Activated naive CD4-positive, alpha-beta T cell treated with anti-CD3 and anti-CD28 coated beads, Interleukin-2, amount 50 U/mL, for 24 hours (primary cell): Measurements from ENCODE around the gene RGSL1.
"Not testable (repeated sequence)": the region's sequence is repeated elsewhere in the genome, so short reads cannot be mapped to it uniquely, and the experiment has no call there.

Experiments used
- H3K27ac Mint-ChIP-seq: one replicate; pipeline ENCODE4 v1.8.0; 2021; ENCODE audit warnings: mild to moderate bottlenecking, mixed read lengths
- H3K27me3 Mint-ChIP-seq: one replicate; pipeline ENCODE4 v1.8.0; 2021; ENCODE audit warnings: mixed read lengths
- H3K36me3 Mint-ChIP-seq: one replicate; pipeline ENCODE4 v1.8.0; 2021; ENCODE audit warnings: mixed read lengths
- H3K4me1 Mint-ChIP-seq: one replicate; pipeline ENCODE4 v1.8.0; 2021; ENCODE audit warnings: mixed read lengths
- H3K4me3 Mint-ChIP-seq: one replicate; pipeline ENCODE4 v1.8.0; 2021; ENCODE audit warnings: mild to moderate bottlenecking, mixed read lengths
- H3K9me3 Mint-ChIP-seq: one replicate; pipeline ENCODE4 v1.8.0; 2021; ENCODE audit warnings: mixed read lengths

The RGSL1 gene

DNA sequence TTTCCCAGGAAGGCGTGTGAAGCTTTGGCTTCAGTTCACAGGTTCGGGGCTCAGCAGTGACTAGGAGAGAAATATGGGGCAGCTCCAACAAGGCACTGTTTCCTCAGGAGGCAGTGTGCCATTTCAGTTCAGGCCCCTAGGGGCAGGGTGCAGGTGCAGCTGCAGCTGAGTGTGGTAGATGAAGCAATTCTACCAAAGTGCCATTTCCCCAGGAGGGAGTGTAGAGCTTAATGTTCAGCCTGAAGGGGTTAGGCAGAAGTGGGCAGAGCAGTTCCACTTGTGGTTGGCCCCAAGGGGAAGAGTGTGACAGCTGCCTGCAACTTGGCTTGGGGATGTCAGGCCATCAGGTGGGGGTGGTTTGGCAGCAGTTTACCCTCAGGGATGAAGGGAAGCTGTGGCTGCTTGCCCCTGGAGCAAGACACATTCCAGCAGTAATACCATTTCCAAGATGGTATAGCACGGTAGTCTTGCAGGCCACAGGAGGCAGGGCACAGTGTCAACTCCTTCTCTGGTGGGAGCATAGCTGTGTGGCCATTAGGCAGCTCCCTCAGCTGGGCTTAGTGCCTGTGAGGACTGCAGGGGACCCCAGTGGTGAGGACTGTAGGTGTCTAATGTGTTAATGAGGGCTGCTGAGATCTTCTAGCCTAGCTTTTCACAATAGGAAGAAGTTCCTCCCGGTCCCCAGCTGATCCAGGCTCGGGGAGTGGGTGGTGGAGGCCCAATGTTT, 34.7 kb downstream of the RGSL1 start:
- peaks cover 3% of the 10 kb centered on the region for H3K9me3 Mint-ChIP-seq
- H3K4me3 Mint-ChIP-seq, result no peak overlapping the region
- H3K27ac Mint-ChIP-seq, result no peak overlapping the region

DNA sequence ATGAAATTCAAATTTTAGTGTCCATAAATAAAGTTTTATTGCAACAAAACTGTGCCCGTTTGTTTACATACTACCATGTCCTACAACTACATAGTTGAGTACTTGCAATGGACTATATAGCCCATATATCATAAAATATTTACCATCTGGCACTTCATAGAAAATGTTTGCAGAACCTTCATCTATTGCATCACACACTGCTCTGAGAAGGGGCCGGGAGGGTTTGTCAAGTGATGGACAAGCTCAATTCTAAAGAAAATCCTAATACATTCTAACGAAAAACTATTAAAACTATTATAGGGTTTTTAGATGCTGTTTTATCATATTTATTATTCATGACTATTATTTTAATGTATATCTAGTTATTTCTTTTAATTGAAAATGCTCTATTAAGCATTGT, 35.9 kb downstream of the RGSL1 start:
- Mint-ChIP-seq H3K4me1 (no peaks in the 10 kb centered on the region), H3K27ac (no peak overlapping the region), H3K27me3 (peaks cover 6% of the 10 kb centered on the region), H3K9me3 (no peaks in the 10 kb centered on the region), H3K4me3 (no peak overlapping the region), H3K36me3 (no peaks in the 10 kb centered on the region)

More for the DNA sequence above, 34.7 kb downstream of the RGSL1 start:
- Mint-ChIP-seq H3K36me3 (no peaks in the 10 kb centered on the region), H3K27me3 (peaks cover 10% of the 10 kb centered on the region), H3K4me1 (no peaks in the 10 kb centered on the region)

DNA sequence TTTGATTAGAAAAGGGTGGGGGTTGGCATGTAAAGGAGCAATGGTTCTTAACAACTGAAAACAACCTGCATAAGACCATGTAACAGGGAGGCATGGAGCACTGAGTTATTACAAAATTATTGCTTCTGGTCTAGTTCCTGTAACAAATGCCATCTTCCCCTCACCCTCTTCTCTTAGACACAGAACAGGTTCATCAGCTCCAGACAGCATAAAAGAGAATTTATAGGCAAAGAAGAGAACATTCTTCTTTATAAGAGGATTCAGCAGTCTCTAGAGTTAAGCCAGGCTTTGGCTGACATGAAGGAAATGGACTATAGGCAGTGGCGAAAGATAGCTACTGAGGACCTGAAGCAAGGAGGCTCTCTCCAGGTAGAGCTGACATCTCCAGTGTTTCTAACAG, 38.9 kb downstream of the RGSL1 start:
- no peak overlapping the region for H3K4me3 Mint-ChIP-seq
- H3K27me3 Mint-ChIP-seq, result peaks cover 4% of the 10 kb centered on the region
- H3K36me3 Mint-ChIP-seq, result no peaks in the 10 kb centered on the region
- no peak overlapping the region for H3K27ac Mint-ChIP-seq
- no peaks in the 10 kb centered on the region for H3K9me3 Mint-ChIP-seq
- H3K4me1 Mint-ChIP-seq, result no peaks in the 10 kb centered on the region

DNA sequence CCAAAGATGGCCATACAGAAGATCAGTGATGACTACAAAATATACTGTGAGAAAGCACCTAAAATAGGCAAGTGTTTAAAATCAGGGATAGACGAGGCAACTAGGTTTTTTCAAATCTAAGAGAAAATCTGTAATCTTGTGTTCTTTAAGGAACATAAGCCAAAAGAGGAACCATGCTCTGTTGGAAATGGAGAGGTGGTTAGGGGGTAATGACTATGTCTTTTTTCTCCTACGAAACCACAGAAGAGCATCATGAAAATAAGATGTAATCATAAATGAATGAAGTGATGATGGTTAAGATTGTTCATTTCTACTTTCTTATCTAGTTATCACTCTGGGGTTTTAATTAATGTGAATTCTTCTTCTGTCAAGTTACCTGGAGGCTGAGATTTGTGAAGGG, 43.1 kb downstream of the RGSL1 start:
- H3K9me3 Mint-ChIP-seq, result no peaks in the 10 kb centered on the region
- H3K4me3 Mint-ChIP-seq, result no peak overlapping the region
- H3K27me3 Mint-ChIP-seq, result peaks cover 4% of the 10 kb centered on the region
- H3K27ac Mint-ChIP-seq, result no peak overlapping the region
- H3K4me1 Mint-ChIP-seq, result no peaks in the 10 kb centered on the region
- no peaks in the 10 kb centered on the region for H3K36me3 Mint-ChIP-seq

DNA sequence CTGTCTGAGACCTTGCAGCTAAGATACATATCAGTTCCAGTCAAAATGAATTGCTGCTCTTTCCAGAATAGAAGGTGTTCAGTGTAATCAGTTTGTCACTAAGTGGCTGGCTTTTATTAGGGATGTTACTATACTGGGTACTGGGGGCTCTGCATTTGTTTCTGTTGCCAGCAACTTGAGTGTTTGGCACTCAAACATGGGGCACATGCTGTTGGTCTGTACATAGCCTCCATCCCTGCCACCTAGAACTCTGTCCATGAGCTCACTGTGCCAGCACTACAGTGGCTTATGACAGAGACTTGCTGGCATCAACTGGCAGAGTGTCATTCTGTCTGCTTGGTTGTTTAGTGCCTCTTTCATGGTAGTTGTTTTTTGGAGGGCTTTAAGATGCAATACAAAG, 45.1 kb downstream of the RGSL1 start:
- no peaks in the 10 kb centered on the region for H3K4me1 Mint-ChIP-seq
- no peak overlapping the region for H3K27ac Mint-ChIP-seq
- no peak overlapping the region for H3K4me3 Mint-ChIP-seq
- H3K9me3 Mint-ChIP-seq, result no peaks in the 10 kb centered on the region
- H3K27me3 Mint-ChIP-seq, result peaks cover 1% of the 10 kb centered on the region
- no peaks in the 10 kb centered on the region for H3K36me3 Mint-ChIP-seq

DNA sequence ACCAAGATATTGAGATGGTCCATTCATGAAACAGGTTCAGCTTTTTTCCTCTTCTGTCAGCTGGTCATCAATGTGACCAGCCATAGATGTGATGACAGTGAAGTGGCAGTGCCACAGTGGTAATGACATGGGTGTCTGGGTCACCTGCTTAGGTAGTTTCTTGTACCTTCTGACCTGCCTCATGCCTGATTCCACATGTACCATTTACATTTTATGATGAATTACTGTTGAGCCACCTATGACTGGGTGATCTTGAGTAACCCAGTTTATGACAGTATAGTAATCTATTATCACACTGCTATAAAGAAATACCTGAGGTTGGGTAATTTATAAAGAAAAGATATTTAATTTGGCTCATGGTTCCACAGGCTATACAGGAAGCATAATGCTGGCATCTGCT, 45.7 kb downstream of the RGSL1 start:
- Mint-ChIP-seq H3K27ac (no peak overlapping the region), H3K9me3 (no peaks in the 10 kb centered on the region), H3K36me3 (no peaks in the 10 kb centered on the region), H3K27me3 (peaks cover 1% of the 10 kb centered on the region), H3K4me3 (no peak overlapping the region), H3K4me1 (no peaks in the 10 kb centered on the region)

DNA sequence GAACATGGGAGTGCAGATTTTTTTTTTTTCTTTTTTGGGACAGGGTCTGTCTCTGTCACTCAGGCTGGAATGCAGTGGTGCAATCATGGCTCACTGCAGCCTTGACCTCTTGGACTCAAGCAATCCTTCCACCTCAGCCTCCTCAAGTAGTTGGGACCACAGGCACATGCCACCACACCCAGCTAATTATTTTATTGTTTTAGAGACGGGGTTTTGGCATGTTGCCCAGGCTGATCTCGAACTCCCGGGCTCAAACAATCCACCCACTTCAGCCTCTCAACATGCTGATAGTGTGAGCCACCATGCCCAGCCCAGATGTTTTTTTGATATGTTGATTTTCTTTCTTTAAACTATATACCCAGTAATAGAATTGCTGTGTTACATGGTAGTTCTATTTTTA, 57.7 kb downstream of the RGSL1 start:
- Mint-ChIP-seq H3K4me1 (no peaks in the 10 kb centered on the region), H3K9me3 (peaks cover 16% of the 10 kb centered on the region), H3K4me3 (no peak overlapping the region), H3K36me3 (no peaks in the 10 kb centered on the region), H3K27me3 (peaks cover 8% of the 10 kb centered on the region), H3K27ac (no peak overlapping the region)

DNA sequence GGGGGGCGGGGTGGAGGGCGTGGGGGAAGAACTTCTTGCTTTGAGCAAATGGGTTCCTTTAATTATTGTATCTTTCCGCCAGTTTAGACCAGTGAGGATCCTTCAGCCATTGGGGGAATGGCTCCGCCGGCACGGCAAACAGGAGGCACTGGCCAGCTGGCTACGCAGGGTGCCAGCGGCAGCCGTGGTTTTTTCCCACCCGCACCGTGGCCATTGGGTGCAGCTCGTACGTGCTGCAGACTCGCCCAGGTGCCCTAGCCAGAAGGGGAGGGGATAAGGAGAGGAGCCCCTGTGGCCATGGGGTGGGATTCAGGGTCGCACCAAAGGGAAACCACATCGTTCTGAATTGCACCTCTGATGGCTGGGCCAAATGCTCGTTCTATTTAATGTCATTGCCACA, 65.6 kb downstream of the RGSL1 start:
- H3K4me1 Mint-ChIP-seq, result no peaks in the 10 kb centered on the region
- no peak overlapping the region for H3K4me3 Mint-ChIP-seq
- H3K27me3 Mint-ChIP-seq, result peaks cover 11% of the 10 kb centered on the region
- H3K9me3 Mint-ChIP-seq, result peaks cover 14% of the 10 kb centered on the region
- H3K36me3 Mint-ChIP-seq, result no peaks in the 10 kb centered on the region
- H3K27ac Mint-ChIP-seq, result no peak overlapping the region

DNA sequence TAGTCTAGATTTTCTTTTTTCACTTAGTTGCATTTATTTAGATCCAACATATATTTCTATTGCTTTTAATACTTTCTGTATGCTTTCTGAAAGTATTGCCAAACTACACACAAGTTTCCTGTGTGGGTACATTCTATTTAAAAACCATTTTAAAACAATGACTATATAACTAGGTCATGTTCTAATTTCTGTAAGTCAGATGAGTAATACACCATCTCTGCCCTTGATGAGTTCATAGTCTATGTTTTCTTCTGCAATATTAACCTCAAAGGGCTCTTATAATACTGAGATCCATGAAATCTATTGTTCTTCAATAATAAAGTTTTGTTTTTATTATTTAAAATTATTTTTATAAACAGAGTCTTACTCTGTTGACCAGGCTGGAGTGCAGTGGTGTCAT, 70.8 kb downstream of the RGSL1 start:
- H3K9me3 Mint-ChIP-seq, result peaks cover 27% of the 10 kb centered on the region
- no peaks in the 10 kb centered on the region for H3K4me1 Mint-ChIP-seq
- no peak overlapping the region for H3K27ac Mint-ChIP-seq
- no peak overlapping the region for H3K4me3 Mint-ChIP-seq
- peaks cover 14% of the 10 kb centered on the region for H3K27me3 Mint-ChIP-seq
- peaks cover 2% of the 10 kb centered on the region for H3K36me3 Mint-ChIP-seq

DNA sequence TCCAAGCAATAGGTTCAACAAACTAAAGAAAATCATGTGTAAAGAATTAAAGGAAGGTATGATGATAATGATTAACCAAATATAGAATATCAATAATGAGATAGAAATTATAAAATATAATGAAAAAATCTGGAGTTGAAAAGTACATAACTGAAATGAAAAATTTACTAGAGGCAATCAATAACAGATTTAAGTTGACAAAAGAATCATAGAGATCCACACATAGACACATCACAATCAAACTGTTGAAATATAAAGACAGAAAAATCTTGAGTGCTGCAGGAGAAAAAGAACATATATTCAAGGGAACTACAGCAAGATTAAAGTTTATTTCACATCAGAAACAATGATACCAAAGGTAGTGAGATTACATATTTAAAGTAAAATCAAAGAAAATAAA, 75.4 kb downstream of the RGSL1 start:
- Mint-ChIP-seq H3K36me3 (peaks cover 6% of the 10 kb centered on the region), H3K27ac (no peak overlapping the region), H3K27me3 (peaks cover 20% of the 10 kb centered on the region), H3K9me3 (peaks cover 25% of the 10 kb centered on the region), H3K4me1 (no peaks in the 10 kb centered on the region), H3K4me3 (no peak overlapping the region)

DNA sequence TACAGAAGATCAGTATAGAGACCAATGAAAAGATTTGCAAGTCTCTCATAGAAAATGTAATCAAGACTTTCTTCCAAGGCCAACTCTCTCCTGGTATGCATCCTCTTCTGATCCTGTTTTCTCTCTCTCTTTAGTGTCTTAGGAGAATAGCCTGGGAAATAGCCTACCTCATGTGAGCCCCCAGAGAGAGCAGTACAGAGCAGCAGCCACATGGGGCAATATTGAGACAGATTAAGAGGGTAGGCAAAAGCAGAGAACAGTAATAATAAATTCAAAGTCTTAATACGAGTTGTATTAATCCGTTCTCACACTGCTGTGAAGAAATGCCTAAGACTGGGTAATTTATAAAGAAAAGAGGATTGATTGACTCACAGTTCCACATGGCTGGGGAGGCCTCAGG, 77.7 kb downstream of the RGSL1 start:
- Mint-ChIP-seq H3K36me3 (peaks cover 6% of the 10 kb centered on the region), H3K4me3 (no peak overlapping the region), H3K27ac (no peak overlapping the region), H3K27me3 (peaks cover 18% of the 10 kb centered on the region), H3K4me1 (no peaks in the 10 kb centered on the region), H3K9me3 (peaks cover 25% of the 10 kb centered on the region)

DNA sequence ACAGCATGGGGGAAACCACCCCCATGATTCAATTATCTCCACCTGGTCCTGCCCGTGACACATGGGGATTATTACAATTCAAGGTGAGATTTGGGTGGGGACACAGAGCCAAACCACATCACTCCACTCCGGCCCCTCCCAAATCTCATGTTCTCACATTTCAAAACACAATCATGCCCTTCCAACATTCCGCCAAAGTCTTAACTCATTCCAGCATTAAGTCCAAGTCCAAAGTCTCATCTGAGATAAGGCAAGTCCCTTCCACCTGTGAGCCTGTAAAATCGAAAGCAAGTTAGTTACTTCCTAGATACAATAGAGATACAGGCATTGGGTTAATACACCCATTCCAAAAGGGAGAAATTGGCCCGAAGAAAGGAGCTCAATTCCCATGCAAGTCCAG, 78.3 kb downstream of the RGSL1 start:
- H3K4me3 Mint-ChIP-seq, H3K4me1 Mint-ChIP-seq, H3K27ac Mint-ChIP-seq, H3K36me3 Mint-ChIP-seq: not testable (repeated sequence)
- Mint-ChIP-seq H3K9me3 (peaks cover 23% of the 10 kb centered on the region), H3K27me3 (peaks cover 18% of the 10 kb centered on the region)

DNA sequence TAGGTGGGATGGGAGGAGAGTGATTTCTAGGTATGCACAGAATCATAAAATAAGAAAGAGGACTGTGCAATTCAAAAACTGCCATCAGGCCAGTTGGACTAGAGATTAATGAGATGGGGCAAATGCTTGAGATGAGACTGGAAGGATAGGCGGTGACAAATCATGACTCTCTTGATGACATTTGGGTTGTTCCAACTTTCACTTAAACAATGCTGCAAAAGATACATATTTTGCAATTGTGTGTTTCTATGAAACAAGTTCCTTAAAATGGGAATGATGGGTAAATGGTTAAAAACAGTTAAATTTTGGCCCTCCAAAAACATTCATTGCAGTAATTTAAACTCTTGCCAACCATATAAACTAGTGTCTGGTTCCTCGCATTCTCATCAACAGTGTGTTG, 84.0 kb downstream of the RGSL1 start:
- peaks cover 11% of the 10 kb centered on the region for H3K27me3 Mint-ChIP-seq
- H3K4me1 Mint-ChIP-seq, result no peaks in the 10 kb centered on the region
- no peak overlapping the region for H3K4me3 Mint-ChIP-seq
- no peak overlapping the region for H3K27ac Mint-ChIP-seq
- no peaks in the 10 kb centered on the region for H3K9me3 Mint-ChIP-seq
- no peaks in the 10 kb centered on the region for H3K36me3 Mint-ChIP-seq

DNA sequence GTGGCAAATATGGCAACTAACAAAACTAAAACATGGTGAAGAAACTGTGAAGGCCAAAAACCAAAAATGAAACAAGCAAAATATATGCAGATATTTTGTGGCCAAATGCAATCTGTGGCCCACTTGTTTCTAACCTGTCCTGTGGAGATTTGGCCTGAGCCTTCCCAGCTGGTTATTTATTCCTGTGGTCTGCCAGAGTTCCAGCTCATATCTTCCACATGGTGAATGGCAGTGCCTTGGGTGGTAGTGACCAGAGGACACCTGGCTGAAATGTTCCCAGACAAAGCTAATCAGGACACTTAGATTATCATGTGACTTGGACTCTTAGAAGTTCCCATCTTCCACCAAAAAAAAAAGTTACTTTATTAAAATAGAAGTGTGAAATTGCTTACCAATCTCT, 99.4 kb downstream of the RGSL1 start:
- Mint-ChIP-seq H3K27me3 (peaks cover 14% of the 10 kb centered on the region), H3K36me3 (no peaks in the 10 kb centered on the region), H3K4me3 (no peak overlapping the region), H3K9me3 (no peaks in the 10 kb centered on the region), H3K27ac (no peak overlapping the region), H3K4me1 (no peaks in the 10 kb centered on the region)

DNA sequence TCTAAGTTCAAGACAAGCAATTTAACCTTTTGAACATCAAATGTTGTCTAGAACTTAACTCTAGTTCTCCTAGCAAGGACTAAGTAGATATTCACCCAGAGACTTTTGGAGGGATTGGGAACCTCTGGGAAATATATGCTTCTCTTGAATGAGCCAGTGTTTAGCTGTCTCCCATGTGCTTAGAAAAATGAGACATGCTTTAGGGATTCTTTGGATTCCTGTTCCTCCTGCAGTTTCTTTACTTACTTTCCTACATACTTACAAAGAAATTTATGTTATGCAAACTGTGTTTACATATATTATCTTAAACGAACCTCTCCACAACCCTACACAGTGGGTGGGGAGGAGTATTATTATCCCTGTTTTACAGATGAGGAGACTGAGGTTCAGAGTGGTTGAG, 99.9 kb downstream of the RGSL1 start:
- Mint-ChIP-seq H3K27me3 (peaks cover 12% of the 10 kb centered on the region), H3K36me3 (no peaks in the 10 kb centered on the region), H3K9me3 (no peaks in the 10 kb centered on the region), H3K27ac (no peak overlapping the region), H3K4me1 (no peaks in the 10 kb centered on the region), H3K4me3 (no peak overlapping the region)

DNA sequence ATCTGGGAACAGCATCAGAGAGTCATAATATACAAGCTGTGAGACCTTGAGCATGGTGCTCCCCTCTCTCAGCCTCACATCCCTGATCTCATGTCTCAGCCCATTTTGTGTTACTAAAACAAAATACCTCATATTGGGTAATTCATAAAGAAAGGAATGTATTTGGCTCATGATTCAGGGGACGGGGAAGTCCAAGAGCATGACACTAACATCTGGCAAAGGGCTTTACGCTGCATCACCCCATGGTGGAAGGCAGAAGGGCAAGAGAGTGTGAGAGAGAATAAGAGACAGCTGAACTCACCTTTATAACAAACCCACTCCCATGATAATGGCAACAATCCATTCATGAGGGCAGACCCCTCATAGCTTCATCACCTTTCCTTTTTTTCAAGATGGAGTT, 102.6 kb downstream of the RGSL1 start:
- Mint-ChIP-seq H3K4me3 (no peak overlapping the region), H3K9me3 (no peaks in the 10 kb centered on the region), H3K27me3 (no peaks in the 10 kb centered on the region), H3K4me1 (no peaks in the 10 kb centered on the region), H3K36me3 (no peaks in the 10 kb centered on the region), H3K27ac (no peak overlapping the region)

DNA sequence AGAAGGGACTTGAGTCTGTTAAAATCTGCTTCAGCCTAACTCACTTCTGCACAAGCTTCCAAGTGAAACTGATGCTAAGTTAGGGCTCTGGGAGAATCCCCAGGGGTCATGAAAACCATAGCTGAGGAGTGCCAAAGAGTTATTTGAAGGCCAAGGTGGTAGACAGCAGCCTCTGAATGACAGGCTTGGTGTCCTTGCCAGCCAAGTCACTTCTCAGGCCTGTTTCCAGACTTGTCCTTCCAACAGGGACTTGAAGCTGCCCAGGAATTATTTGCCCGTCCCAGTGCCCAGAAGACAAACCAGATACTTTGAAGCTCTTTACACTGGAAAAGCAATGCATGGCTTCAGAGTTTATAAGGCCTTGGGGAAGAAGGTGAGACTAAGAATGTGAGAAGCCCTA, 105.5 kb downstream of the RGSL1 start:
- Mint-ChIP-seq H3K4me1 (no peaks in the 10 kb centered on the region), H3K4me3 (no peak overlapping the region), H3K9me3 (no peaks in the 10 kb centered on the region), H3K27ac (no peak overlapping the region), H3K36me3 (no peaks in the 10 kb centered on the region), H3K27me3 (no peaks in the 10 kb centered on the region)
